HG02973 (cell line): ENCODE measurements around the gene NDUFAF3.
"Not testable (repeated sequence)": the region's sequence is repeated elsewhere in the genome, so short reads cannot be mapped to it uniquely, and the experiment has no call there.

Experiments used
- ATAC-seq: cut with Tn5 transposase; IDR thresholded peaks from one replicate; pipeline ENCODE4 v1.9.1; 2021; ENCODE audit warnings: moderate library complexity; ENCODE audit not compliant: unreplicated experiment

The NDUFAF3 gene

DNA sequence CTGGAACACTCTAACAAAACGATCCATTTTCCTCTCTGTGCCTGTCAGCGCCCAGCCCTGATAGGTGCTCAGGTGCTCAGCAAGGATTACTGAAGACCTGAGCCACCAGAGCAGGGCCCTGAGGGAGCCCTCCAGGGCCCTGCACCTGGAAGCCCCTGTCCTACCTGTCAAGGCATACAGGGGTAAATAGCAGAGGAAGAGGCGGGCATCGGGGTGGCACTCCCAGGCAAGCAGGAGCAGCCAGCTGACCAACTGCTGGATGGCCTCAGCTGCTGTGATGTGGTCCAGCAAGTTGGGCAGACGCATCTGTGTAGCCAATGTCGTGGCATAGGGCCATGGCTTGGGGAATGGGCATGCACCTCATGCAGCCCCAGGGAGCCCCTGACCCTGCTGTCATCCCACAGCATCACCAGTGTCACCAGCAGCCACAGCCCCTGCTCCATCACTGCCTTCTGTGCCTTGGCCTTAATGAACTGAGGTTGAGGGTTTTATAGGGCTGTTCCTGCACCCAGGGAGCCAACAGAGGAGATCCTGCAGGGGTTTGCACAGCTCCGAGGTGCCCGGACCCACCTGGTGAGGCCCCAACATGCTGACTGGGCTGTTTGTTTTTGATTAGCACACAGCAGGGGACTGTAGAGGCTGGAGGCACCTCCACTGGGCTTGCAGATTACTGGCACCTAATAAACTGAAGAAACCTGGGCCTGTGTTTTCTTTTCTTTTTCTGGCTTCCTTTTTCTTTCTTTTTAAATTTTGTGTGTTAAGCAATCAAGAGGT is 22.6 kb upstream of the NDUFAF3 start:
- ATAC-seq = no peak

GRCh38 chr3:49001155-49001554 is 20.8 kb upstream of the NDUFAF3 start:
- no peak for ATAC-seq

DNA sequence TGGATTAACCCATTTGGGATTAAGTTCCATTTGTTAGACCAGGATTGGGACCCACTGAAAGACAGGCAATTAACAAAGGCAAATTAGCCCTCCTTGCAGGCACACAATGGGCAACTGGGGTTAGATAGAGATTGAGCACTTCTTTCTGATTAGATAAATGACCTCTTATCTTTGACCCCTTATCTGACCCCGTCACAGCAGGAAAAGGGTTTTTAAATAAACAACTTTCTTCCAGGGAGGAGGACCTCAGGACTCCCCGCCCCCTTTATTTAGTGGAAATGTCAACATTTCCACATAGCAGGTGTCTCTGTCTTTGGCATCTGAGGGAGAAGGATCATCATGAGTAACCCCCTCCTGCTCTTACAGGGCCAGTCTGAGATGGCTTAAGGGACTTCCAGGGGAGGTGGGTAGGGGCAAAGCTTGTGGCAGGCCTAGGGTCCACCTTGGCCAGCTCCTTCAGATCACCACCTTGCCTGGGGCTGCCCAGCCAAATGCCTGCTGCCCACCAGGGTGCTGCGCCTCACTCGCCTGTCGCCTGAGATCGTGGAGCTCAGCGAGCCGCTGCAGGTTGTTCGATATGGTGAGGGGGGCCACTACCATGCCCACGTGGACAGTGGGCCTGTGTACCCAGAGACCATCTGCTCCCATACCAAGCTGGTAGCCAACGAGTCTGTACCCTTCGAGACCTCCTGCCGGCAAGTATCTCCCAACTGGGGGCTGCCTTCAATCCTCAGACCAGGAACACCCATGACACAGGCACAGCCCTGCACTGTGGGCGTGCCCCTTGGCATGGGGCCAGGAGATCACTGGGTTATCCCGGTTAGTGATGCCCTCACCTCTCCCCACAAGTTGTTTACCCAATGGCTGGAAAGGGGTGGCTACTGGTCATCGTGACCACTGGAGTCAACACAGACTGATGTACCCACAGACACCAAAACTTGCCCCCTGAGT is 17.3 kb upstream of the NDUFAF3 start:
- ATAC-seq = no peak

DNA sequence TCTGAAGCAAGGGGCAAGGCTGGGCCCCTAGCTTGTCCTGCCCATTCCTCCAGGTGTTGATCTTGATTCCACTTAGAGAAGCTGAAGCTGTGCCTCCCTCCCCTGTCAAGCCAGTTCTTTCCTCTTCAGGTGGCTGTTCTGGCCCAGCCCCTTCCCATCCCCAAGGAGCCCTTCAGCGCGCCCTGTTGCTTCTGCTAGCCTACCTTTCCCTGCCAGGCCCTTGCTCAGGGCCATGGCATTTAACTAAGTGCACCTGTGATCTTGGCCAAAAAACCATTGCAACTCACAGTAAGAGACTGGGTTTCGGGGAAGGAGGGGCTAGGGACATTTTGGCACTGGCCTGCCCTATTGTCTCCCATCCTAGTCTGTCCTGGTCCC is 16.6 kb upstream of the NDUFAF3 start:
- ATAC-seq = no peak

GRCh38 chr3:49005998-49006397 is 15.9 kb upstream of the NDUFAF3 start:
- ATAC-seq = no peak

- ATAC-seq = no peak
These were observed 15.4 kb upstream of the NDUFAF3 start for GRCh38 chr3:49006408-49007067.

- ATAC-seq = peak; percentile 85
These were observed 14.7 kb upstream of the NDUFAF3 start, which contains the start of gene WDR6 for GRCh38 chr3:49007068-49007770. TSS of gene WDR6 (plus strand) at chr3:49007391. CDS start at chr3:49007432, 41 bp downstream.

DNA sequence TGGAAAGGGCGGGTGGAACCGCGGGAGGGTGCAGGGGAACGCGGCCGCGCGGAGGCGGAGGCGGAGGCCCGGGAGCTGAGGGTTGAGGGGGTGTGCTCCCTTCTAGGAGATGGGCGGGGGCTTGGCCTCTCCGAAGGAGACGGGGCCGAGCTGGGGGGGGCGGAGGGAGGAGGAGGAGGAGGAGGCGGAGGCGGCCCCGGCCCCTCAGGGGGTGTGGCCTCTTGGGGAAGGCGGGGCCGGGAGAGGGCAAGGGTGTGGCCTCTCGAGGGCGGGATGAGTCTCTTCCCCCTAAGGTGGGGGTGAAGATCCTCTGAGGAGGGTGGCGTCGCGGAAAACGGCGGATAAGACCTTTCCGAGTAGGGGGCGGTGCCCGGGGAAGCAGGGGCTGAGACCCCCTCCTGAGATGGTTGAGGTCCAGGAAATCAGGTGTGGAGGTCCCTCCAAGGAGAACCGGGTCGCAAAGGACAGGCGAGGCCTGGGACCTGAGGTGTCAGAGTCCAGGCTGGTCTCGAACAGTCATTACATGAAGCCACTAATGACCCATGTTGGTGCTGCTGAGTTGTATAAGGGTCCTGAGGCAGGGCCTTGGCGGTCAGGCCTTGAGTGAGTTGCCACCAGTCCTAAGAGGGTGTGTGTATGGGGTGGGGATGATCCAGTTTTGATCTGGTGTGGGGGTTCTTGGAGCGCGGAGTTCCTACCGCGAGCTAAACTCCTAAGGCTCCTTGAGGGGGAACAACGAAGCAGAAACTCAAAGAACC is 14.0 kb upstream of the NDUFAF3 start:
- peak; percentile 32 for ATAC-seq

- ATAC-seq = not testable (repeated sequence)
These were observed 13.3 kb upstream of the NDUFAF3 start for GRCh38 chr3:49008627-49009026.

- no peak for ATAC-seq
These were observed 12.5 kb upstream of the NDUFAF3 start for GRCh38 chr3:49009396-49009795.

DNA sequence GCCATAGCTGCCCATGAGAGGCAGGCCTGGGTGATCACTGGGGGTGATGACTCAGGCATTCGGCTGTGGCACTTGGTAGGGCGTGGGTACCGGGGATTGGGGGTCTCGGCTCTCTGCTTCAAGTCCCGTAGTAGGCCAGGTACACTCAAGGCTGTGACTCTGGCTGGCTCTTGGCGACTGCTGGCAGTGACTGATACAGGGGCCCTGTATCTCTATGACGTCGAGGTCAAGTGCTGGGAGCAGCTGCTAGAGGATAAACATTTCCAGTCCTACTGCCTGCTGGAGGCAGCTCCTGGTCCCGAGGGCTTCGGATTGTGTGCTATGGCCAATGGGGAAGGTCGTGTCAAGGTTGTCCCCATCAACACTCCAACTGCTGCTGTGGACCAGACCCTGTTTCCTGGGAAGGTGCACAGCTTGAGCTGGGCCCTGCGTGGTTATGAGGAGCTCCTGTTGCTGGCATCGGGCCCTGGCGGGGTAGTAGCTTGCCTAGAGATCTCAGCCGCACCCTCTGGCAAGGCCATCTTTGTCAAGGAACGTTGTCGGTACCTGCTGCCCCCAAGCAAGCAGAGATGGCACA is 9.4 kb upstream of the NDUFAF3 start:
- ATAC-seq = no peak

- ATAC-seq = no peak
These were observed 8.7 kb upstream of the NDUFAF3 start for GRCh38 chr3:49013113-49013737.

- ATAC-seq = no peak
These were observed 7.9 kb upstream of the NDUFAF3 start for GRCh38 chr3:49013738-49014660.

DNA sequence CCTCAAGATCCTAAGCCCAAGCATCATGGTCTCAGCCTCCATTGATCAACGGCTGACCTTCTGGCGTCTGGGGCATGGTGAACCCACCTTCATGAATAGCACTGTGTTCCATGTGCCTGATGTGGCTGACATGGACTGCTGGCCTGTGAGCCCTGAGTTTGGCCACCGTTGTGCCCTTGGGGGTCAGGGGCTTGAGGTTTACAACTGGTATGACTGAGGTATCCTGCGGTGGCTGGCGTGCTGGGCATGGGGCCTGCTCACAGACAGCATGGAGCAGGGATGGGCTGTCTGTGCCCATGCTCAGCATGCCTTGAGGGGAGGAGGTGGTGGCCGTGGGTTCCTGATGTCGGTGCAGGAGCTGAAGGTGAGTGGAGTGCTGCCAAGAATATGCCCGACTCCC is 6.8 kb upstream of the NDUFAF3 start:
- no peak for ATAC-seq

DNA sequence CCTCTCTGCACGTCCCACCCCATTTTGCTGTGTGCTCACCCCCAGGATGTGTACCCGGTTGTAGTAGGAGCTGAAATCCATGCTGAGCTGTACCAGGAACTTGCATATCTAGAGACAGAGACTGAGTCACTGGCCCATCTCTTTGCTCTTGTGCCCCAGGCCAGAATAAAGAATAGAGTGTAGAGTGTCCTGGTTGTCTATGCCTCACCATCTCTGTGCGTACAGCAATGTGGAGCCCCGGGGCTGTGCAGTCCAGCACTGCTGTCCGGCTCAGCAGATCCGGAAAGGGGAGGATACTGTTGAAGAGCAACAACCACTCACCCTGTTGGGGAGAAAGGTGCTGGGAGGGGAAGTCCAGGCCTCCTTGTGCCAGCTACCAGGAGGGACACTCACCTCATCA is 6.2 kb upstream of the NDUFAF3 start:
- no peak for ATAC-seq

- no peak for ATAC-seq
These were observed 5.3 kb upstream of the NDUFAF3 start for GRCh38 chr3:49016414-49017228.

- no peak for ATAC-seq
These were observed 4.5 kb upstream of the NDUFAF3 start for GRCh38 chr3:49017229-49017970.
